B cell (primary cell): Measurements from ENCODE around the gene MFRP.

Source experiments
- EZH2 ChIP-seq: IDR thresholded peaks from 2 replicates; pipeline ENCODE4 v1.6.1; 2012; ENCODE audit warnings: borderline replicate concordance, low read depth, mild to moderate bottlenecking, moderate library complexity, low read length; ENCODE audit not compliant: insufficient read depth, poor library complexity, severe bottlenecking
- TF ChIP-seq, protein P1 (sequence below): fragments of 200-600 bp; IDR thresholded peaks from one replicate; pipeline ENCODE4 v1.8.0; 2022; ENCODE audit warnings: antibody characterized with exemption, mild to moderate bottlenecking

DNA sequence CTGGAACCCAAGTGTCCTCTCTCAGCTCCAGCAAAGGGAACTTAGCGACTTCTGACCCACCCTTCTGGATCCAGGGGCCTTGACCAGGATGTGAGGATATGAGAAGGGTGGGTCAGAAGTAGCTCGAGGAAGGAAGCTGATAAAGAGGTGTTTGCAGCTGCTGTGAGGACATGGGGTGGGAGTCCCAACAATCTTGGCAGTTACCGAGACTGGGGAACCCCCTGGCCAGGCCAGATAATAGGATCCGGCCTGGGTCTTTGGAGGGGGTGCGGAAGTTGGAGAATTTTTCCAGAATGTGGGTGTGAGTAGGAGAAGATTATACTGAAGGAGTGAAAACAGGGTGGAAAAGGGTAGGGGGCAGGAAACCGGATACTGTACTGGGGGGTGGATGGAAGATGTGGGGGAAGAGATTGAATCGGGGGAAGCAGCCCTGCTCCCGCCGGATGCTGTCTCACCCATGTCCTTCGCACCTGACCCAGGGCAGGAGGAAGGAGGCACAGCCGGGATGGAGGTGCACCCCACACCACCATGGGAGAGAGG, 26.7 kb downstream of the MFRP start:
- TF ChIP-seq, protein P1, sequence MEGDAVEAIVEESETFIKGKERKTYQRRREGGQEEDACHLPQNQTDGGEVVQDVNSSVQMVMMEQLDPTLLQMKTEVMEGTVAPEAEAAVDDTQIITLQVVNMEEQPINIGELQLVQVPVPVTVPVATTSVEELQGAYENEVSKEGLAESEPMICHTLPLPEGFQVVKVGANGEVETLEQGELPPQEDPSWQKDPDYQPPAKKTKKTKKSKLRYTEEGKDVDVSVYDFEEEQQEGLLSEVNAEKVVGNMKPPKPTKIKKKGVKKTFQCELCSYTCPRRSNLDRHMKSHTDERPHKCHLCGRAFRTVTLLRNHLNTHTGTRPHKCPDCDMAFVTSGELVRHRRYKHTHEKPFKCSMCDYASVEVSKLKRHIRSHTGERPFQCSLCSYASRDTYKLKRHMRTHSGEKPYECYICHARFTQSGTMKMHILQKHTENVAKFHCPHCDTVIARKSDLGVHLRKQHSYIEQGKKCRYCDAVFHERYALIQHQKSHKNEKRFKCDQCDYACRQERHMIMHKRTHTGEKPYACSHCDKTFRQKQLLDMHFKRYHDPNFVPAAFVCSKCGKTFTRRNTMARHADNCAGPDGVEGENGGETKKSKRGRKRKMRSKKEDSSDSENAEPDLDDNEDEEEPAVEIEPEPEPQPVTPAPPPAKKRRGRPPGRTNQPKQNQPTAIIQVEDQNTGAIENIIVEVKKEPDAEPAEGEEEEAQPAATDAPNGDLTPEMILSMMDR, result no peak
- TF ChIP-seq EZH2, result no peak
